SK-N-MC (cell line): ENCODE results near the gene GRAMD1B.

Source experiments
- EZH2 ChIP-seq: fragments of 200-600 bp; sonication (generic); IDR thresholded peaks from one replicate; pipeline ENCODE4 v1.6.1; 2017; ENCODE audit warnings: antibody characterized with exemption
- POLR2AphosphoS5 ChIP-seq: IDR thresholded peaks from 2 replicates; pipeline ENCODE4 v1.6.1; 2012; ENCODE audit warnings: mild to moderate bottlenecking, low read depth, low read length, borderline replicate concordance

DNA sequence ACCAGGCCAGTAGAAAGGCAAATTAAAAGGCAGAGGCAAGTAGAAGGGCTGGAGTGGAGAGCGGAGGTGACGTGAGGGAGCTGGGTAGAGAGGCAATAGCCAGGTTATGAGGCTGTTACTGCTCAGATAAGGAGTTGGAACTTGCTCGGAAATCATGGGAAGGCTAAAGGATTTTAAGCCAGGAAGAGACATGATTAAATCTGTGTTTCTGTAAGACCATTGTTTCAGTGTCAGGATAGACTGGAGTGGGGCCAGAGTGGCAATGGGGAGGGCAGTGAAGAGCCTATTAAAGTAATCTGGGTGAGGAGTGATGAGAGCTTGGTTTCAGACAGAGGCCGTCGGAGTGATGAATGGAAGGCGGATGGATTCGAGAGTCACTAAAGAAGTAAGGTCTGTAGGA is 39.0 kb downstream of the GRAMD1B start:
- TF ChIP-seq POLR2AphosphoS5 (no peak), EZH2 (no peak)
